IMR-90 (cell line): ENCODE data around the gene GKAP1. TPM values are rescaled to one million over a fixed set of nuclear protein-coding genes. Genes with fewer than 3 reads are reported as not detected.

Experiments
- ATAC-seq: fragments of 200-7000 bp; cut with Tn5 transposase; 2 replicates; pipeline ENCODE4 v1.9.1; 2020; ENCODE audit warnings: low read depth, mild to moderate bottlenecking, moderate library complexity
- BruUV-seq: library from RNA; stranded (reverse); fragments of 400-500 nt; replicated peaks from 2 replicates; lab custom pipeline; 2021; lab: Mats Ljungman, UMichigan
- CTCF ChIA-PET: fragments of 300-600 bp; formaldehyde crosslinking; extraction: SDS; loops from one replicate; lab custom pipeline; 2021; ENCODE audit warnings: antibody characterized with exemption; lab: Yijun Ruan, JAX
- POLR2A ChIA-PET: fragments of 300-600 bp; sonication (Branson Sonifier 250); formaldehyde crosslinking; loops from one replicate; lab custom pipeline; 2022; ENCODE audit warnings: antibody characterized with exemption; ENCODE audit not compliant: unreplicated experiment; lab: Charles Lee
- DNase-seq: peaks from one replicate; pipeline ENCODE4 v3.0.0; 2013
- H2AFZ ChIP-seq: replicated peaks from 2 replicates; pipeline ENCODE3; 2013; ENCODE audit warnings: low read length, mild to moderate bottlenecking; ENCODE audit not compliant: poor library complexity
- H2AK5ac ChIP-seq: 2 replicates; pipeline ENCODE4 v1.6.1; 2013; ENCODE audit warnings: low read depth, low read length, inconsistent platforms
- H2AK9ac ChIP-seq: replicated peaks from 2 replicates; pipeline ENCODE3; 2013; ENCODE audit warnings: mild to moderate bottlenecking, low read depth, low read length, moderate library complexity; ENCODE audit not compliant: poor library complexity
- H2BK120ac ChIP-seq: 2 replicates; pipeline ENCODE4 v1.6.1; 2013; ENCODE audit warnings: low read depth, low read length, inconsistent platforms
- H2BK15ac ChIP-seq: 3 replicates; pipeline ENCODE4 v1.6.1; 2013; ENCODE audit warnings: low read depth, low read length, inconsistent platforms
- H2BK20ac ChIP-seq: 2 replicates; pipeline ENCODE4 v1.6.1; 2013; ENCODE audit warnings: low read depth, mild to moderate bottlenecking, inconsistent platforms, low read length, moderate library complexity
- H2BK5ac ChIP-seq: 2 replicates; pipeline ENCODE4 v1.6.1; 2013; ENCODE audit warnings: mild to moderate bottlenecking, low read depth, low read length, inconsistent platforms; ENCODE audit not compliant: poor library complexity, severe bottlenecking
- H3K14ac ChIP-seq: replicated peaks from 2 replicates; pipeline ENCODE4 v1.6.1; 2013; ENCODE audit warnings: low read depth, low read length, inconsistent platforms
- H3K18ac ChIP-seq: 2 replicates; pipeline ENCODE4 v1.6.1; 2013; ENCODE audit warnings: low read depth, low read length, control low read depth
- H3K23ac ChIP-seq: 2 replicates; pipeline ENCODE4 v1.6.1; 2013; ENCODE audit warnings: low read depth, low read length, inconsistent platforms
- H3K27ac ChIP-seq: 2 replicates; pipeline ENCODE4 v1.5.1; 2013; ENCODE audit warnings: mild to moderate bottlenecking, control low read depth, low read length; ENCODE audit not compliant: insufficient read depth
- H3K27me3 ChIP-seq: 2 replicates; pipeline ENCODE4 v1.6.1; 2013; ENCODE audit warnings: low read length; ENCODE audit not compliant: control insufficient read depth, insufficient read depth
- H3K36me3 ChIP-seq: 2 replicates; pipeline ENCODE4 v1.6.1; 2013; ENCODE audit warnings: low read length, mixed read lengths; ENCODE audit not compliant: control insufficient read depth, insufficient read depth
- H3K4ac ChIP-seq: 2 replicates; pipeline ENCODE4 v1.6.1; 2013; ENCODE audit warnings: low read depth, low read length, inconsistent platforms
- H3K4me1 ChIP-seq: 2 replicates; pipeline ENCODE4 v1.6.1; 2013; ENCODE audit warnings: low read length, mixed read lengths; ENCODE audit not compliant: control insufficient read depth, insufficient read depth
- H3K4me2 ChIP-seq: 2 replicates; pipeline ENCODE4 v1.6.1; 2013; ENCODE audit warnings: low read depth, mild to moderate bottlenecking, control low read depth, low read length, moderate library complexity
- H3K4me3 ChIP-seq: 2 replicates; pipeline ENCODE4 v1.5.1; 2013; ENCODE audit warnings: low read depth, mild to moderate bottlenecking, control low read depth, low read length, moderate library complexity; ENCODE audit not compliant: insufficient read depth
- H3K56ac ChIP-seq: 2 replicates; pipeline ENCODE4 v1.6.1; 2013; ENCODE audit warnings: low read length, inconsistent platforms; ENCODE audit not compliant: insufficient read depth; ENCODE audit errors: extremely low read depth
- H3K79me1 ChIP-seq, 2 experiments: 2 replicates each; pipeline ENCODE4 v1.6.1; 2013; ENCODE audit warnings: low read length in 2 of 2, inconsistent platforms in 1 of 2, low read depth in 1 of 2
- H3K9ac ChIP-seq: 2 replicates; pipeline ENCODE4 v1.6.1; 2013; ENCODE audit warnings: low read depth, low read length, control low read depth
- H3K9me1 ChIP-seq: 2 replicates; pipeline ENCODE4 v1.6.1; 2013; ENCODE audit warnings: low read length, inconsistent platforms; ENCODE audit not compliant: insufficient read depth
- H3K9me3 ChIP-seq: 2 replicates; pipeline ENCODE4 v1.6.1; 2013; ENCODE audit warnings: low read length; ENCODE audit not compliant: control insufficient read depth, insufficient read depth
- H4K20me1 ChIP-seq: 2 replicates; pipeline ENCODE4 v1.6.1; 2013; ENCODE audit warnings: low read length, inconsistent platforms; ENCODE audit not compliant: insufficient read depth
- H4K5ac ChIP-seq: 2 replicates; pipeline ENCODE4 v1.6.1; 2013; ENCODE audit warnings: mild to moderate bottlenecking, low read depth, low read length, control low read depth
- H4K8ac ChIP-seq, 2 experiments: 2 replicates each; pipeline ENCODE4 v1.6.1; 2013; ENCODE audit warnings: low read depth in 2 of 2, low read length in 2 of 2, control low read depth in 1 of 2, inconsistent platforms in 1 of 2
- H4K91ac ChIP-seq: 2 replicates; pipeline ENCODE4 v1.6.1; 2013; ENCODE audit warnings: low read depth, low read length, inconsistent platforms; ENCODE audit not compliant: insufficient read depth
- BHLHE40 ChIP-seq: fragments of 150-350 bp; IDR thresholded peaks from 2 replicates; pipeline ENCODE4 v1.6.1; 2016; ENCODE audit warnings: mild to moderate bottlenecking, low read depth, low read length
- CEBPB ChIP-seq: IDR thresholded peaks from 2 replicates; pipeline ENCODE4 v1.6.1; 2012; ENCODE audit warnings: low read depth, low read length, improper control_type of control experiment
- FOS ChIP-seq: fragments of 150-350 bp; IDR thresholded peaks from 2 replicates; pipeline ENCODE4 v1.6.1; 2016; ENCODE audit warnings: low read depth, low read length
- RCOR1 ChIP-seq: IDR thresholded peaks from 2 replicates; pipeline ENCODE4 v1.6.1; 2012; ENCODE audit warnings: mild to moderate bottlenecking, low read length, improper control_type of control experiment; ENCODE audit not compliant: insufficient replicate concordance
- WGBS, 2 experiments: methylation state at CpG; one replicate each; pipeline versions ENCODE4 v1.1.5 to v1.1.7; 2013; ENCODE audit warnings: missing lambda C conversion rate in 2 of 2; ENCODE audit not compliant: insufficient read length in 1 of 2; ENCODE audit errors: extremely low coverage in 2 of 2; 5-methylcytosine and 5-hydroxymethylcytosine counted together
- dilution Hi-C: fragments of 300-500 bp; cut with HindIII; formaldehyde crosslinking; loops from one replicate; pipeline ENCODE4 v1.14.3; 2018; ENCODE audit warnings: low sequenced_read_pairs; ENCODE audit not compliant: unreplicated experiment
- in situ Hi-C: fragments of 300-500 bp; cut with MboI; formaldehyde crosslinking; loops from 3 replicates; pipeline ENCODE4 v1.14.3; 2019; ENCODE audit warnings: low sequenced_read_pairs, inconsistent platforms, mixed read lengths
- intact Hi-C: fragments of 100-400 bp; cut with micrococcal nuclease; formaldehyde crosslinking; loops from 2 replicates; pipeline ENCODE4 v1.10.0; 2022
- polyA plus RNA-seq, 3 experiments: library from polyadenylated mRNA; depleted of rRNA; stranded (reverse); fragments of >200 nt; gene quantifications; 2 replicates each; pipeline ENCODE4 v1.2.3, GENCODE V29; 2012; ENCODE audit warnings: low replicate concordance in 1 of 3
- total RNA-seq: library from RNA; depleted of rRNA; stranded (reverse); fragments of >200 nt; gene quantifications from 2 replicates; pipeline ENCODE4 v1.2.3, GENCODE V29; 2012; rRNA removed

The GKAP1 gene
- total and polyA plus RNA-seq, 2 of the 4 experiments (the other 2 are of a cell fraction) = 0.18 to 1.4 TPM

DNA sequence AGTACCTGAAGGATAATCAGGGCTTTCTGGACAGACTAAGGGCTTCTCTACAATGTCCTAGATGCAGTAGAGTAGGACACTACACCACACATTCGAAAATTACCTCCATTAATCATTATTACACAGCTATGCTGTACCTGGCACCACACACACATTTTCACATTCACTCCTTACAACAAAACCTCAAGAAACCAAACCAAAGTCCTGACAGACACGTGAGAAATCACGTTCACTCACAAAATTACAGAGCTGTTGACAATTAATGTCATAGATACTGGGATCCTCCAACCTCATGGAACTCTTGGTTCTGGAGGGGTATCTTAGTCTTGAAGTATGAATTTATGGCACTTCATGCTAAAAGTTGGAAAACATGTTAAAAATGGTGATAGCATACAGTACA is 126.1 kb downstream of the GKAP1 start:
- in situ Hi-C loops (no loop called here), dilution Hi-C loops (no loop called here), intact Hi-C loops (no loop called here)
- TF ChIP-seq CEBPB = no peak
- TF ChIP-seq RCOR1 = no peak
- no peak for TF ChIP-seq BHLHE40
- TF ChIP-seq FOS = no peak
- Histone ChIP-seq H3K4me3 (no peak overlapping the region), H2BK15ac (no peak overlapping the region), H3K9ac (no peak overlapping the region), H2BK20ac (no peak overlapping the region), H3K4ac (no peak overlapping the region), H3K4me2 (no peak overlapping the region), H4K20me1 (peaks cover 91% of the 10 kb centered on the region), H2AK9ac (no peak overlapping the region), H2AK5ac (no peak overlapping the region), H4K5ac (no peak overlapping the region), H3K18ac (no peak overlapping the region), H2AFZ (no peak overlapping the region), H3K9me3 (no peaks in the 10 kb centered on the region), H3K23ac (no peak overlapping the region), H3K14ac (no peak overlapping the region), H4K91ac (no peak overlapping the region), H3K4me1 (no peaks in the 10 kb centered on the region), H3K36me3 (no peaks in the 10 kb centered on the region), H2BK120ac (no peak overlapping the region), H3K56ac (no peak overlapping the region), H3K27me3 (no peaks in the 10 kb centered on the region), H2BK5ac (no peak overlapping the region), H3K27ac (no peak overlapping the region), H3K79me1 (peaks cover 0 to 35% of the 10 kb centered on the region in 2 experiments; a peak in 3 of 4 replicates), H3K9me1 (no peaks in the 10 kb centered on the region; the same call in 1 of the 2 replicates), H4K8ac (no peak overlapping the region)
- no peak for ATAC-seq
- ChIA-PET CTCF (no interaction called here), POLR2A (no interaction called here)
- no TSS peak for BruUV-seq
- WGBS, 2 experiments = no CpG with 5 or more reads among the region's 3 CpGs
- no peak for DNase-seq

Other genes starting within 250 kb of the GKAP1 start
- 1.4 and 1.7 TPM in 2 replicates for gene IDNK, start 194.6 kb downstream of the GKAP1 start, total RNA-seq
- gene IDNK, start 194.6 kb downstream of the GKAP1 start, polyA plus RNA-seq (2012; rRNA removed) = 2.0 and 2.3 TPM in 2 replicates
- 129 and 164 TPM in 2 replicates for gene UBQLN1, start 109.8 kb downstream of the GKAP1 start, total RNA-seq
- 66.4 and 74.3 TPM in 2 replicates for gene UBQLN1, start 109.8 kb downstream of the GKAP1 start, polyA plus RNA-seq (2012; rRNA removed)
- 1.6 and 2.2 TPM in 2 replicates for gene KIF27, start 103.7 kb upstream of the GKAP1 start, total RNA-seq
- 0.32 and 0.60 TPM in 2 replicates for gene KIF27, start 103.7 kb upstream of the GKAP1 start, polyA plus RNA-seq (2012; rRNA removed)
- 422 and 601 TPM in 2 replicates for gene HNRNPK, start 162.4 kb upstream of the GKAP1 start, total RNA-seq
- 419 and 458 TPM in 2 replicates for gene HNRNPK, start 162.4 kb upstream of the GKAP1 start, polyA plus RNA-seq (2012; rRNA removed)
- gene RMI1, start 163.0 kb upstream of the GKAP1 start, total RNA-seq = 6.8 and 12.8 TPM in 2 replicates
- gene RMI1, start 163.0 kb upstream of the GKAP1 start, polyA plus RNA-seq (2012; rRNA removed) = 2.7 and 4.4 TPM in 2 replicates